Measurements from ENCODE around the gene TUBGCP3.

The TUBGCP3 gene

DNA sequence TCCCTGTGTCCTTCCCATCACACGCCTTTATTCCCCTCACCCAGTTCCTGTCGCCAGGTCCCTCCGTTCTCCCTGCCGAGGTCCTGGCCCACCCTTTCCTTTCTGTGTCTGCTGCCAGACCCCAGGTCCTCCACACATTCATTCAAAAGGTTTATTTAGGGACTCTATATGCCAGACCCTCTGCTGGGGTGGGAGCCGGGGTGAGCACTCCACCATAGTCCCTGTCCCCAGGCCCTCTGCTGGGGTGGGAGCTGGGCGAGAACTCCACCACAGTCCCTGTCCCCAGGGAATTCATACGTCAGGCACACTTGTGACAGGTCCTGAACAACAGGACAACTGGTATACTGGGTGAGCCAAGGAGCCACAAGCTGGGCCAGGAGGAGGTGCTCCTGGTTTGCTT lies 34.4 kb upstream of the TUBGCP3 start:
- H3K4me3 ChIP-seq (ENCODE audit: low read depth, low read length): no peak overlapping the region
- TF ChIP-seq, protein P1, sequence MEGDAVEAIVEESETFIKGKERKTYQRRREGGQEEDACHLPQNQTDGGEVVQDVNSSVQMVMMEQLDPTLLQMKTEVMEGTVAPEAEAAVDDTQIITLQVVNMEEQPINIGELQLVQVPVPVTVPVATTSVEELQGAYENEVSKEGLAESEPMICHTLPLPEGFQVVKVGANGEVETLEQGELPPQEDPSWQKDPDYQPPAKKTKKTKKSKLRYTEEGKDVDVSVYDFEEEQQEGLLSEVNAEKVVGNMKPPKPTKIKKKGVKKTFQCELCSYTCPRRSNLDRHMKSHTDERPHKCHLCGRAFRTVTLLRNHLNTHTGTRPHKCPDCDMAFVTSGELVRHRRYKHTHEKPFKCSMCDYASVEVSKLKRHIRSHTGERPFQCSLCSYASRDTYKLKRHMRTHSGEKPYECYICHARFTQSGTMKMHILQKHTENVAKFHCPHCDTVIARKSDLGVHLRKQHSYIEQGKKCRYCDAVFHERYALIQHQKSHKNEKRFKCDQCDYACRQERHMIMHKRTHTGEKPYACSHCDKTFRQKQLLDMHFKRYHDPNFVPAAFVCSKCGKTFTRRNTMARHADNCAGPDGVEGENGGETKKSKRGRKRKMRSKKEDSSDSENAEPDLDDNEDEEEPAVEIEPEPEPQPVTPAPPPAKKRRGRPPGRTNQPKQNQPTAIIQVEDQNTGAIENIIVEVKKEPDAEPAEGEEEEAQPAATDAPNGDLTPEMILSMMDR (IDR thresholded peaks at IDR 0.05; ENCODE audit: borderline replicate concordance, insufficient read depth, low read depth, low read length): no peak

DNA sequence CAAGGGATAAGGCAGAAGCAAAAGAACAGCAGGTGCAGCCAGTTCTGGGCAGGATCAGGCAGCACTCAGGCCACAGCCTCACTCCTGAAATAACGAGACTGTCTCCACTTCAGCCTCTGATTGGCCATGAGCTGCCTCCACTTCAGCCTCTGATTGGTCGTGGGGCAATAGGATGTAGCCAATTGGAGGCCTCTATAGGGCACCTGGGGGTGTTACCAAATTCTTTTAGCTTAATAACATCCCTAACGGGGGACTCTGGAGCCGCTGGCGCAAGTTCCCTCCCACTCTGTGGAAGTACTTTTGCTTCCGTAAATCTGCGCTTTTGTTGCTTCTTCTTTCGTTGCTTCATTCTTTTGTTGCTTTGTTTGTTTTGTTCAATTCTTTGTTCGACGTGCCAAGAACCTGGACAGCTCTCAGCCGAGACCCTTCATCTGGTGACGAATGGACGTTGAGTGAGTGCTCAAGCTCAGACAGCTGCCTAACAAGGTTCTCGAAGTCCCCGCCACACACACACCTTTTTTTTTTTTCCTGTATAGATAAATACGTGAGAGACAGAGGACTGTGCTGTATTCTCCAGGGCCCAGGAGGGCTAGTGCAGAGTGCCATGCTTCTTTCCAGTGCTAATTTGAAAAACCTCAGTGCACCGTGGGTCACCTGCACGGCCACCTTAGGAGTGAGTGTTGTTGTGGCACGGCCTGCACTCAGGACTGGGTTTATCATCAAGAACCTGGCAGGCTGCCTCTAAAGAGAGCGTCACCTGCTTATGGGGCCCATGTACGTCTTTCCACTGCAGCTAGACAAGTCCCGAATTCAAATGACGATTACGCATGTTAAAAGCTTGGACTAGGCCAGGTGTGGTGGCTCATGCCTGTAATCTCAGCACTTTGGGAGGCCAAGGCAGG lies 32.0 kb upstream of the TUBGCP3 start:
- H3K4me3 ChIP-seq (ENCODE audit: low read depth, low read length): no peak overlapping the region
- TF ChIP-seq, protein P1 (IDR thresholded peaks at IDR 0.05; ENCODE audit: borderline replicate concordance, insufficient read depth, low read depth, low read length): no peak

DNA sequence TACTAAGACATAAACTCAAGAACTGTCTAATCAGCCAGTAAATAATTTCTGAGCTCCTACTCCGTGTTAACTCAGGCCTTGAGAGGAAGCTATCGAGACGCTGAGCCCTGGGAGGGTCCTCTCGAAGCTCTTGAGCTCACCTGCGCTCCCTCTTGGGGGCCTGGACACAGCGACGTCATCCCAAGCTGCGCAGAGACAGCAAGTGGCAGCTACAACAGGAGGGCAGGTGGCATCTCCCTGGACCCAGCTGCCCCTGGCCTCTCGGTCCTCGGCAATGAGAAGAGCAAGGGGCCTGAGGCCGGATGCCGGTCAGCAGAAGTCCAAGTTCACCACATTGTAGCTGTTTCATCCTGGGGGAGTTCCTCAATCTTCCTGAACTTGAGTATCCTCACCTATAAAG lies 30.5 kb upstream of the TUBGCP3 start:
- TF ChIP-seq, protein P1 (IDR thresholded peaks at IDR 0.05; ENCODE audit: borderline replicate concordance, insufficient read depth, low read depth, low read length): no peak
- no peak overlapping the region for H3K4me3 ChIP-seq (ENCODE audit: low read depth, low read length)

DNA sequence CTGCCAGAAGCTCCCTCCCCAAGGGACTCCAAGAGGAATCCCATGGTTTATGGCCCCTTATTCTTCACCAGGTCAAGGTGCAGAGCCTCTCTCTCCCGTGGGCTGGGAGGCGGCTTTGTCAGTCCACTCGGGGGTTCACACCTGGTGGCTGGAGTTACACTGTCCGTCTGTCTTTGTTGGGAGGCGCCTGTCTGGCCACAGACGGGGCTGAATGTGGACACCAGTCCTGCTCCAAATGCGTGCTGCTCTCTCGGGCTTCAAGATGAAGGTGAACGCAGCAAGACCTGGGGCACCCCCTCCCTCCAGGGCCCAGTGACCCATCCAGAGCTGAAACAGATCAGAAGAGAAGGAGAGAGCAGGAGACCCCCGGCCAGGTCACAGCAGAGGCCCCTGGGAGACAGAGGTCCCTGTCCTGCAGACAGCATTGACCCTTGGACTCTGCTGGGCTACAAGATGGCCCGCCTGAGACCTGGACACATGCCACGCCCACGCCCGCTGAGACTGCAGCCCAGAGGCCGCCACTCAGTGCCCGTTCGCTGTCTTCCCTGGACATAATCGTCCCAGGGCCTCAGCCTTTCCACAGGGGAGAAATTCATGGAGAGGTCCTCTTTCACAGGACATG lies 29.9 kb upstream of the TUBGCP3 start:
- no peak overlapping the region for H3K4me3 ChIP-seq (ENCODE audit: low read depth, low read length)

DNA sequence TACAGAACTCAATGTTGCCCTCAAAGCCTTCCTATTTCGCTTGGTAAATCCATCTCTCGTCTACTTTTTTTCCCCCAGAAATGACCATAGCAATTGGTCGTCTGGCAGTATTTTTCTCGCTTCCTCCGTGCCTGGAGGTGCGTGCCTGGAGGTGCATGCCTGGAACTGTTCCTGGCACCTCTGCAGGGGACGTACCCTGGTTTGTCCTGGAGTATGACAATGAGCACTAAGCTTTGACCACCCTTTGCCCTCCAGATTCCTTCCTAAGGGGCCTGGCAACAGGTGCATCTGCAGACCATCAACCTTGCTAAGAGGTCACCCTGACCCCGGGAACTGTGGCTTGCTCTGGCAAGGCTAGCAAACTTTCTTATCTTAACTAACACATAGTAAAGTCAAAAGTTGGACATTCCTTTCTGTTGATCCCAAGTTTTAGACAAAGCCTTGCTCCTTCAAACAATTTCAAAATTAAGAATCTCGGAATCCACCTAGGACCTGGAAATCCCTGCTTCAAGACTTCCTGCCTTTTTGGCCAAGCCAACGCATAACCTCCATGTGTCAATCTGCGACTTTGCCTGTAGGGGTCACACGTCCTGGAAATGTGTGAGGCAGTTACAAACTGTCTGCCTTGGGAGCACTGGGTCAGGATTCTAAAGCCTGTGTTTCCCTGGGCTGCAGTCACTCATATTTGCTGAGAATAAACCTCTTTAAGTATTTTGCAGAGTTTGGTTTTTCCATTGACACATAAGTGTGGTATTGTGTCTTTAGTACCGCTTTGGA lies 28.8 kb upstream of the TUBGCP3 start:
- H3K4me3 ChIP-seq (ENCODE audit: low read depth, low read length): no peak overlapping the region
- TF ChIP-seq, protein P1 (IDR thresholded peaks at IDR 0.05; ENCODE audit: borderline replicate concordance, insufficient read depth, low read depth, low read length): peak; percentile 75

More for the DNA sequence above, 29.9 kb upstream of the TUBGCP3 start:
- TF ChIP-seq, protein P1 (IDR thresholded peaks at IDR 0.05; ENCODE audit: borderline replicate concordance, insufficient read depth, low read depth, low read length): no peak

DNA sequence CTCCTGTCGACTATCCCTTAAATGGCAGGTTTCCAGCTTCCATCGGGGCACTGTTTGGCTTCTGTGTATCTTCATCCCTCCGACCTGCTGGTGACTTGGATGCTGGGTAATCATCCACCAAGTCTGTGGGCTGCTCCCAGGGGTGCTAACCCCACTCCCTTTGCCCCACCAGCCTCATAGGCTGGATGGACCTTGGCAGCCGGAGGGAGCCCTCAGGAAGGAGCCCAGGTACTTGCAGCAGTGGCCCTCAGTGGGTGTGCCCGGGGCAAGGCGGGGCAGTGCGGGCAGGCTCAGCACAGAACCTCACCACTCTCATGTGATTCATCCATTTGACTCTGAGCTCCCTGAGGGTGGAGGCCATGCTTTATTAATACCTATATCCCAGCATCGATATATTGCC lies 27.4 kb upstream of the TUBGCP3 start:
- H3K4me3 ChIP-seq (ENCODE audit: low read depth, low read length): no peak overlapping the region
- TF ChIP-seq, protein P1 (IDR thresholded peaks at IDR 0.05; ENCODE audit: borderline replicate concordance, insufficient read depth, low read depth, low read length): no peak

Data from GM12875 (cell line).